ENCODE data around the gene RBM22.

GRCh38 chr5:150647275-150648251, 53.3 kb downstream of the RBM22 start:
- TF ChIP-seq MAX (CRISPR knock-in tag; IDR thresholded peaks at IDR 0.05) (no peak), CTCF (IDR thresholded peaks at IDR 0.05) (no peak), NR1H2 (CRISPR knock-in tag; IDR thresholded peaks at IDR 0.05) (no peak), CREM (CRISPR knock-in tag; IDR thresholded peaks at IDR 0.05) (no peak), ATF3 (CRISPR knock-in tag; conservative IDR thresholded peaks at IDR 0.05) (no peak), SMAD3 (CRISPR knock-in tag; IDR thresholded peaks at IDR 0.05; ENCODE audit: borderline replicate concordance) (no peak), ZNF423 (CRISPR knock-in tag; IDR thresholded peaks at IDR 0.05) (no peak), ZNF121 (CRISPR knock-in tag; IDR thresholded peaks at IDR 0.05) (no peak)

Measured in WTC11 (cell line).